ENCODE results near the gene GRIK3.

The GRIK3 gene

DNA sequence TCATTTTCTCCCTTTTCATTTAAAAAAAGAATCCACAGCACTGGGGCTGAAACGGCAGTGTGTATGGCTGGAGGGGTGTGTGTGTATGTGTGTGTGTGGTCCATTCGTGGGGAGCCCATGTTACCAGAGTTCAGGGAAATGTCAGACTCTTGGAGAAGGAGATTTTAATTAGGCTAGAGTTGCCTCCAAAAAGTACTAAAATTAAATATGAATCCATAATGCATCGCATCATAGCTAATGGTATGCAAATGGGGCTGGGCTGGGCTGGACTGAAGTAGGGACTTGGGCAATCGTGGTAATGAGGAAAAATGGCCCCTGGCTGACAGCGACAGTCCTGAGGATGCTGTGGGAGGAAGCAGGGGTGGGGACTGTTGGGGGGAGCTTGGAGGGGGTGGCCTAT lies 24.8 kb downstream of the GRIK3 start:
- no peak for FAIRE-seq
- TF ChIP-seq POLR2AphosphoS5 (IDR thresholded peaks at IDR 0.05; ENCODE audit: low read depth, low read length) (no peak), POLR2A (IDR thresholded peaks at IDR 0.05; ENCODE audit: low read depth, low read length) (no peak), TAF1 (IDR thresholded peaks at IDR 0.05; ENCODE audit: borderline replicate concordance, low read depth, low read length) (no peak)
- no peak for DNase-seq (ENCODE audit: insufficient read length)

DNA sequence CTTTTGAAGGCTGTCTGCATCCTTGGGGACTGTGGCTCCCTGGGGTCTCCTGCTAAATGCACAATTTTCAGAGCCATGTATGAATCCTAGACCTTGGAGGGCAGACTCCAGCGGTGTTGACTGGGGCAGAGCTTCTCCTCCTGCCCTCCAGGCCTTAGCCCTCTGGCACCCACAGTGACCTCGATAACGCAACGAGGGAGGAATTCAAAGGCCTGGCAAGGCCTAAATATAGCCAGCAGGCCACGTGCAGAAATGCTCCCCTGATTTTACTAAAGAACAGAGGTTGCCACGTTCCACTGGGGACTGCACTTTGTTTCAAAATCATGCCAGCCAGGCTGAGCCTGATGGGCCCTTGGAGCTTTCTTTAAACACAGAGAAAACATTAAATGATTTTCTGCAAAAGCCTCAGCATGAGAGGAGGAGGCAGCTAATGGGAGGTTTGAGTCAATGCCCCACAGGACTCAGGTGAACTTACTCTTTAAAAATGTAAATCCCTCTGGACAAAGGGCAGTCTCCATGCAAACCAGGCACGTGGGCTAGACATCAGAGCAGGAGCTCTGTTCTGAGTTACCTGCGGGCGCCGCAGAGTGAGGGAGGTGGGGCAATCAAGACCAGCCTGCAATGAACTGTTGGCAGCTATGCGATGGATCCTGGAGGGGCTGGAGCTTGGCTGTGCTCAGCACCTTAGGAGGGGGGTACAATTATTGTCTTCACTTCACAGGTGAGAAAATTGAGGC lies 28.0 kb downstream of the GRIK3 start:
- no peak for DNase-seq (ENCODE audit: insufficient read length)
- FAIRE-seq: no peak
- TF ChIP-seq POLR2A (IDR thresholded peaks at IDR 0.05; ENCODE audit: low read depth, low read length) (no peak), TAF1 (IDR thresholded peaks at IDR 0.05; ENCODE audit: borderline replicate concordance, low read depth, low read length) (no peak), POLR2AphosphoS5 (IDR thresholded peaks at IDR 0.05; ENCODE audit: low read depth, low read length) (no peak)

DNA sequence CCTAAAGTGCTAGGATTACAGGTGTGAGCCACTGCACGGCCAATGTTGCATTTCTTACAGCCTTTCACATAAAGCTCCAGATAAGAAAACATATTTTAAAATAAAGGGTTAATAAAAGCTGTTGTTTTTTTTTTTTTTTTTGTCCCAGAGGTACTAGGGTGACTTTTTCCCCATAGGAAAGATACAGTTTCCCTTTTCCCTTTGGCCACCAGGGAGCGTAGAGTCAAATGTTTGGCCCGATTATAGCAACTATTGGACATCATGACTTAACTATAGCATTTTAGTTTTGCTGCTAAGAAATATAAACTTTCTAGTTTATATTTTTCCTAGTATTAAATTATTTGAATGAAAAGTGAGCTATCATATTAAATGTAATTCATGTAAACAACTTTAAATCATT lies 31.4 kb downstream of the GRIK3 start:
- FAIRE-seq (no peak), DNase-seq (ENCODE audit: insufficient read length) (no peak)
- no peak for TF ChIP-seq TAF1 (IDR thresholded peaks at IDR 0.05; ENCODE audit: borderline replicate concordance, low read depth, low read length)
- TF ChIP-seq POLR2AphosphoS5 (IDR thresholded peaks at IDR 0.05; ENCODE audit: low read depth, low read length): no peak
- TF ChIP-seq POLR2A (IDR thresholded peaks at IDR 0.05; ENCODE audit: low read depth, low read length): no peak

DNA sequence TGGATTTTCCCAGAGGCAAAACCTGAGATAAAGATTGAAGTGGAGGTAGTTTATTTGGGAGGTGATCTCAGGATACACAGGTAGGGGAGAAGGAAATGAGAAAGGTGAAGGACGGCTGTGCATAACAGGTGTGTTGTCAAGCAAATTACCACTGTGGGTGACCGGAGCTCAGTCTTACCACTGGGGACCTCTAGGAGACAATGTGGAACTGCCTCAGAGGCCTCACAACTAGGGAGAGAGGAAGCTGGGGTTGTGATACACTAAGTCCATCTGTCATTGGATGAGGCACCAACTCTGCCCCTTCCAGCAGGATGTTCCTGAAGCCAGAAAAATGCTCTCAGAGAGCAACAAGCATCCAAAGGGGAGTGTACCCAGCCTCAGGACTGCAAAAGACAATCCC lies 32.6 kb downstream of the GRIK3 start:
- TF ChIP-seq POLR2AphosphoS5 (IDR thresholded peaks at IDR 0.05; ENCODE audit: low read depth, low read length) (no peak), POLR2A (IDR thresholded peaks at IDR 0.05; ENCODE audit: low read depth, low read length) (no peak), TAF1 (IDR thresholded peaks at IDR 0.05; ENCODE audit: borderline replicate concordance, low read depth, low read length) (no peak)
- FAIRE-seq: no peak
- no peak for DNase-seq (ENCODE audit: insufficient read length)

DNA sequence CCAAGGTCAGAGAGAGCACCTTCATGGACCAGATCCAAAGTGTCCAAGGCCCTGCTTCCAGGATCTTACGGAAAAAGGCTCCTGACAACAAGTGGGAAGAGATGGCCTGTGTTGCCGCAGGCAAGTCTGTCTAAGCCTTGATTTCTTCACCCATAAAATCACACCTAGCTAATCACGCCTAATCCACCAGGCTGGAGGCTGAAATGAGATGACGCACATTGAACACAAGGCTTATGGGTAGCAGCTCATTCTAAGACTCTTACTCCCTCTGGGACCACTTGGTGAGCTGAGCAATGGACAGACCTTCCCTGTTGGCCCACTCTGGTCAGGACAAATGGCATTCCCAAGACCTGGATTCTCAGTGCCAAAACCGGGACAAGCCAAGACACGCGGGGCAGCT lies 38.2 kb downstream of the GRIK3 start:
- DNase-seq (ENCODE audit: insufficient read length) (no peak), FAIRE-seq (no peak)
- TF ChIP-seq POLR2A (IDR thresholded peaks at IDR 0.05; ENCODE audit: low read depth, low read length): no peak
- TF ChIP-seq POLR2AphosphoS5 (IDR thresholded peaks at IDR 0.05; ENCODE audit: low read depth, low read length): no peak
- no peak for TF ChIP-seq TAF1 (IDR thresholded peaks at IDR 0.05; ENCODE audit: borderline replicate concordance, low read depth, low read length)

DNA sequence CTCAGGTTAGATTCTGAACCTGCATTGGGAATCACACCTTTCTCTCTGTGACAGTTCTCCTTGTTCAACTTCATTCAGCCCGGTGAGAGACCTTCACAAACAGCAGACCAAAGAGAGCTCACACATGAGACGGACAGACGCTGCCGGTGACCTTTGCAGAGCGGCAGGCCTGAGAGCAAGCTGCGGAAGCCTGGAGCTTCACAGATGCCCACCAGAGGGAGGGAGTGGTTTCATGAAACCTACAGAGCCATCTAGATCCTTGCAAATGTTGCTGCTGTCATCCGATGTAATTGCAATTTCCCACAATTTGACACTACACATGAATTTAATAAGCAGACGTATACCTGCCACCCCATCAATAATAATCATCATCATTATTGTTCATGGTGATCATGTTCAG lies 39.4 kb downstream of the GRIK3 start:
- DNase-seq (ENCODE audit: insufficient read length) (no peak), FAIRE-seq (no peak)
- TF ChIP-seq TAF1 (IDR thresholded peaks at IDR 0.05; ENCODE audit: borderline replicate concordance, low read depth, low read length) (no peak), POLR2A (IDR thresholded peaks at IDR 0.05; ENCODE audit: low read depth, low read length) (no peak), POLR2AphosphoS5 (IDR thresholded peaks at IDR 0.05; ENCODE audit: low read depth, low read length) (no peak)

DNA sequence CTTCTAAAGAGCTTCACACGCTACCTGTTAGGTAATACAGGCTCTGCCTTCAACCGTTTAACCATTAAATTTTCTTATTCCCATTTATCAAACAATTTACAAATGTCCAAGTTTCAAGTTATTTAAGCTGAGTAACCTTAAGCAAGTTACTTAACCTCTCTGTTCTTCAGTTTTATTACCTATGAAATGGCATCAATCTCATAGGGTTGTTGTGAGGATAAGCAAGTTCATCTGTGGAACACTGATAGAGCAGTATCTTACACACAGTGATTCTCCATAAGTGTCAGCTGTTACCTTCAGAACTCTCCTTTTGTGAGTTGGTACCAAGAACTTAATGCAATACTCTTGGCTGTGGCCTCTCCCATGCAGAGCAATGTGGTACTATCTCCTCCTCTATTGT lies 40.0 kb downstream of the GRIK3 start:
- FAIRE-seq (no peak), DNase-seq (ENCODE audit: insufficient read length) (no peak)
- no peak for TF ChIP-seq POLR2AphosphoS5 (IDR thresholded peaks at IDR 0.05; ENCODE audit: low read depth, low read length)
- no peak for TF ChIP-seq POLR2A (IDR thresholded peaks at IDR 0.05; ENCODE audit: low read depth, low read length)
- no peak for TF ChIP-seq TAF1 (IDR thresholded peaks at IDR 0.05; ENCODE audit: borderline replicate concordance, low read depth, low read length)

DNA sequence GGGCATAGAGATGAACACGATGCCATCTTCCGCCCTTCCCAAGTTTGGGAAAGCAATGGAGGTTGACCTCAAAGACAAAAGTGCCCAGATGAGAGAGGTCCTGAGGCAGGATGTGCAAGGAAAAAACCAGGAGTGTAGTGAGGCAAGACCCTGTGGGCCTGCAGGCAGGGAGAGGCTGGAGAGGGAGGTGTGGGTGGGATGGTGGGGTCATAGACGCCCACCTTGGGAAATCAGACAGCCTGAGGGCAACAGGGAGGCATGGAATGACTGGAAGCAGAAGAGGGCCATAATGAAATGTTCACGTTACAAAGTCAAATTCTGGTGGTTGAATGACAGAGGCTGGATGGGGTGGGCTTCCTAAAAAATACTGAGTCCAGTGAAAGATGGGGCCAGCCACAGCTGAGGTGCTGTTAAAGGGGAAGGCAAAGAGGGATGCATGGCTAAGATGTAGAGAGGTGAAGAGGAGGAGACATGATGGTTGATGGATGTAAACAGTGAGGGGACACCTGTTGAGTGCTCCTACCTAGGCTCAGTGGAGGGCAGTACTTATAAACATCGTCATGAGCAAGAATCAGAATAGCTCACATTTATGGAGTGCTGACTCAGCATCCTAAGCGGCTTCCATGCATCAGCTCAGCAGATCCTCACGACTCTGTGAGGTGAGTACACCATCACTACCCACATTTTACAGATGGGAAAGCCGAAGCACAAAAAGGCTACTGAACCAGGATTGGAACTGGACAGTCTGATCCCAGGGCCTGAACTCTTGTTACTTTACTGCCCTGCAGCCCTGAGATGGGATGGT lies 42.0 kb downstream of the GRIK3 start:
- FAIRE-seq (no peak), DNase-seq (ENCODE audit: insufficient read length) (no peak)
- no peak for TF ChIP-seq TAF1 (IDR thresholded peaks at IDR 0.05; ENCODE audit: borderline replicate concordance, low read depth, low read length)

- DNase-seq (ENCODE audit: insufficient read length): no peak
- TF ChIP-seq POLR2A (IDR thresholded peaks at IDR 0.05; ENCODE audit: low read depth, low read length) (no peak), POLR2AphosphoS5 (IDR thresholded peaks at IDR 0.05; ENCODE audit: low read depth, low read length) (no peak), TAF1 (IDR thresholded peaks at IDR 0.05; ENCODE audit: borderline replicate concordance, low read depth, low read length) (no peak)
- no peak for FAIRE-seq
Observed at GRCh38 chr1:36991551-36991950, 42.8 kb downstream of the GRIK3 start.

- FAIRE-seq (no peak), DNase-seq (ENCODE audit: insufficient read length) (no peak)
- no peak for TF ChIP-seq POLR2A (IDR thresholded peaks at IDR 0.05; ENCODE audit: low read depth, low read length)
- no peak for TF ChIP-seq POLR2AphosphoS5 (IDR thresholded peaks at IDR 0.05; ENCODE audit: low read depth, low read length)
- TF ChIP-seq TAF1 (IDR thresholded peaks at IDR 0.05; ENCODE audit: borderline replicate concordance, low read depth, low read length): no peak
Observed at GRCh38 chr1:36990928-36991327, 43.4 kb downstream of the GRIK3 start.

GRCh38 chr1:36989241-36989640 lies 45.1 kb downstream of the GRIK3 start:
- TF ChIP-seq TAF1 (IDR thresholded peaks at IDR 0.05; ENCODE audit: borderline replicate concordance, low read depth, low read length): no peak
- no peak for TF ChIP-seq POLR2AphosphoS5 (IDR thresholded peaks at IDR 0.05; ENCODE audit: low read depth, low read length)
- no peak for TF ChIP-seq POLR2A (IDR thresholded peaks at IDR 0.05; ENCODE audit: low read depth, low read length)
- no peak for FAIRE-seq
- DNase-seq (ENCODE audit: insufficient read length): no peak

DNA sequence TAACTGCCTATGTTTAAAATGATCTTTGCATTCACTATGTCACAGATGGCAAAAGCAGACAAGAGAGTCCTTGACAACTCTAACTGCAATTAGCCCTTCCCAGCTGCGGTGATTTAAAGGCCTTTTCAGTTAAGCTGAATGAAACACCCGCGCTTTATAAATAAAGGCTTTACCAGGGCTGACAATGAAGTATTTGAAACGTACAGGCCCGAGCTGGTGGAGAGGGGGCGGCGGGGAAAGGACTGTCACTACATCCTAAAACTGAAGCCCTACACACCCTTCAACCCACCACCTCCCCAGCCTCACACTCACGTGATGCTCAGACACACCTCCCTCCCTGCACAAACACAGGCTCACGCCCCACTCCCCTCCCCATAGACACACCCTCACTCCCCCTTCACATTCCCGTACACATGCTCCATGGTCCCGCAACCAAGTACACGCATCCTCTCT lies 45.5 kb downstream of the GRIK3 start:
- TF ChIP-seq TAF1 (IDR thresholded peaks at IDR 0.05; ENCODE audit: borderline replicate concordance, low read depth, low read length) (no peak), POLR2AphosphoS5 (IDR thresholded peaks at IDR 0.05; ENCODE audit: low read depth, low read length) (no peak), POLR2A (IDR thresholded peaks at IDR 0.05; ENCODE audit: low read depth, low read length) (no peak)
- no peak for DNase-seq (ENCODE audit: insufficient read length)

More for the DNA sequence above, 45.5 kb downstream of the GRIK3 start:
- no peak for FAIRE-seq

Data from GM12892 (cell line).